Prostate gland (tissue), 2 donors: ENCODE measurements around the gene DAB1.

Source experiments
- CTCF ChIP-seq, 4 experiments: fragments of 200-600 bp in 2 of 4; fragments of 450-650 bp in 2 of 4; sonication (generic) in 2 of 4; IDR thresholded peaks; 1 replicate in 3 of 4; 2 replicates in 1 of 4; pipeline ENCODE4 v1.5.1; 2016 to 2019; ENCODE audit warnings: antibody characterized with exemption in 4 of 4, mild to moderate bottlenecking in 2 of 4, moderate library complexity in 2 of 4
- POLR2A ChIP-seq: fragments of 450-650 bp; IDR thresholded peaks from one replicate; pipeline ENCODE4 v1.6.1; 2016; ENCODE audit warnings: antibody characterized with exemption, mild to moderate bottlenecking

GRCh38 chr1:57195436-57195941 lies 228.4 kb downstream of the DAB1 start:
- TF ChIP-seq CTCF (IDR thresholded peaks at IDR 0.05), result no peak
- TF ChIP-seq POLR2A, result no peak
